DMS79 (cell line): ENCODE results near the gene KLHDC8B.
"Not testable (repeated sequence)": the region's sequence is repeated elsewhere in the genome, so short reads cannot be mapped to it uniquely, and the experiment has no call there.

Experiments
- DNase-seq: peaks from one replicate; lab custom pipeline; 2025; lab: John Stamatoyannopoulos, UW

KLHDC8B gene

GRCh38 chr3:49183873-49184272 lies 12.5 kb downstream of the KLHDC8B start:
- DNase-seq: no peak

GRCh38 chr3:49191741-49192140 lies 20.3 kb downstream of the KLHDC8B start:
- DNase-seq: no peak

GRCh38 chr3:49198161-49198560 lies 26.8 kb downstream of the KLHDC8B start:
- DNase-seq: no peak

- no peak for DNase-seq
Observed at GRCh38 chr3:49198611-49199230, 27.3 kb downstream of the KLHDC8B start.

- DNase-seq: no peak
Observed at GRCh38 chr3:49199239-49199899, 28.0 kb downstream of the KLHDC8B start.

GRCh38 chr3:49199900-49200281 lies 28.5 kb downstream of the KLHDC8B start:
- DNase-seq: no peak

GRCh38 chr3:49213541-49213943 lies 42.1 kb downstream of the KLHDC8B start:
- DNase-seq: no peak

GRCh38 chr3:49213998-49214397 lies 42.6 kb downstream of the KLHDC8B start:
- DNase-seq: no peak

- DNase-seq: not testable (repeated sequence)
Observed at GRCh38 chr3:49216687-49217086, 45.3 kb downstream of the KLHDC8B start.

- DNase-seq: not testable (repeated sequence)
Observed at GRCh38 chr3:49217108-49217507, 45.7 kb downstream of the KLHDC8B start.

GRCh38 chr3:49217688-49218470 lies 46.5 kb downstream of the KLHDC8B start:
- no peak for DNase-seq

GRCh38 chr3:49218471-49218989 lies 47.1 kb downstream of the KLHDC8B start:
- DNase-seq: not testable (repeated sequence)

- DNase-seq: no peak
Observed at GRCh38 chr3:49219132-49219531, 47.7 kb downstream of the KLHDC8B start.

- DNase-seq: not testable (repeated sequence)
Observed at GRCh38 chr3:49220985-49221563, 49.7 kb downstream of the KLHDC8B start.

- DNase-seq: no peak
Observed at GRCh38 chr3:49222002-49222401, 50.6 kb downstream of the KLHDC8B start.
